Mesenchymal stem cell (in vitro differentiated cells and primary cell): Measurements from ENCODE around the gene VPS45.
"Not testable (repeated sequence)": the region's sequence is repeated elsewhere in the genome, so short reads cannot be mapped to it uniquely, and the experiment has no call there.

Experiments
- DNase-seq: peaks from one replicate; pipeline ENCODE4 v3.0.0-alpha.2; 2013
- H2AFZ ChIP-seq: one replicate; pipeline ENCODE4 v1.6.1; 2013; ENCODE audit warnings: low read depth, mild to moderate bottlenecking, control low read depth, inconsistent platforms, low read length, moderate library complexity
- H2AK5ac ChIP-seq: 2 replicates; pipeline ENCODE4 v1.6.1; 2013; ENCODE audit warnings: low read length, moderate library complexity, mild to moderate bottlenecking, inconsistent platforms; ENCODE audit not compliant: severe bottlenecking
- H2BK120ac ChIP-seq: one replicate; pipeline ENCODE4 v1.6.1; 2013; ENCODE audit warnings: low read depth, mild to moderate bottlenecking, inconsistent platforms, low read length, moderate library complexity
- H2BK12ac ChIP-seq, 2 experiments: one replicate each; pipeline ENCODE4 v1.6.1; 2013; ENCODE audit warnings: inconsistent platforms in 2 of 2, low read length in 2 of 2, mild to moderate bottlenecking in 2 of 2, moderate library complexity in 2 of 2, control low read depth in 1 of 2
- H2BK15ac ChIP-seq: one replicate; pipeline ENCODE4 v1.6.1; 2013; ENCODE audit warnings: mild to moderate bottlenecking, low read depth, inconsistent platforms; ENCODE audit not compliant: poor library complexity, severe bottlenecking
- H2BK5ac ChIP-seq: 2 replicates; pipeline ENCODE4 v1.6.1; 2013; ENCODE audit warnings: low read depth, mild to moderate bottlenecking, low read length, control low read depth, inconsistent platforms; ENCODE audit not compliant: poor library complexity, severe bottlenecking
- H3K14ac ChIP-seq, 2 experiments: one replicate each; pipeline ENCODE4 v1.6.1; 2013; ENCODE audit warnings: inconsistent platforms in 2 of 2, low read length in 2 of 2, control low read depth in 1 of 2, mild to moderate bottlenecking in 1 of 2, moderate library complexity in 1 of 2
- H3K18ac ChIP-seq, 2 experiments: one replicate each; pipeline ENCODE4 v1.6.1; 2013; ENCODE audit warnings: inconsistent platforms in 2 of 2, low read length in 2 of 2, control low read depth in 1 of 2, low read depth in 1 of 2, mild to moderate bottlenecking in 1 of 2
- H3K23ac ChIP-seq, 2 experiments: one replicate each; pipeline ENCODE4 v1.6.1; 2013; ENCODE audit warnings: inconsistent platforms in 2 of 2, low read length in 2 of 2, mild to moderate bottlenecking in 2 of 2, moderate library complexity in 2 of 2, control low read depth in 1 of 2
- H3K27ac ChIP-seq: 2 replicates; pipeline ENCODE4 v1.5.1; 2013; ENCODE audit warnings: mild to moderate bottlenecking, moderate library complexity, low read length, control low read depth, inconsistent platforms; ENCODE audit not compliant: poor library complexity, severe bottlenecking
- H3K27me3 ChIP-seq, 2 experiments: 2 replicates each; pipeline versions ENCODE4 v1.6.1 to v1.7.0; 2013; ENCODE audit warnings: low read length in 2 of 2, mild to moderate bottlenecking in 2 of 2, moderate library complexity in 2 of 2, control low read depth in 1 of 2, inconsistent platforms in 1 of 2; ENCODE audit not compliant: control insufficient read depth in 1 of 2, insufficient read depth in 1 of 2
- H3K36me3 ChIP-seq, 2 experiments: 2 replicates each; pipeline versions ENCODE4 v1.6.1 to v1.7.0; 2013; ENCODE audit warnings: low read length in 2 of 2, control low read depth in 1 of 2, inconsistent platforms in 1 of 2, low read depth in 1 of 2, mild to moderate bottlenecking in 1 of 2; ENCODE audit not compliant: insufficient read depth in 2 of 2, control insufficient read depth in 1 of 2
- H3K4ac ChIP-seq, 2 experiments: one replicate each; pipeline ENCODE4 v1.6.1; 2013; ENCODE audit warnings: inconsistent platforms in 2 of 2, low read length in 2 of 2, mild to moderate bottlenecking in 2 of 2, moderate library complexity in 2 of 2, control low read depth in 1 of 2, low read depth in 1 of 2
- H3K4me1 ChIP-seq: 2 replicates; pipeline ENCODE4 v1.6.1; 2013; ENCODE audit warnings: low read depth, low read length, control low read depth; ENCODE audit not compliant: control insufficient read depth, insufficient read depth
- H3K4me2 ChIP-seq: 2 replicates; pipeline ENCODE4 v1.6.1; 2013; ENCODE audit warnings: low read length, mild to moderate bottlenecking, inconsistent platforms; ENCODE audit not compliant: poor library complexity, severe bottlenecking
- H3K4me3 ChIP-seq, 2 experiments: 2 replicates each; pipeline versions ENCODE4 v1.5.1 to v1.7.0; 2013; ENCODE audit warnings: low read length in 2 of 2, mild to moderate bottlenecking in 2 of 2, control low read depth in 1 of 2, low read depth in 1 of 2; ENCODE audit not compliant: insufficient read depth in 1 of 2
- H3K79me1 ChIP-seq: replicated peaks from 2 replicates; pipeline ENCODE4 v1.6.1; 2013; ENCODE audit warnings: mild to moderate bottlenecking, control low read depth, low read length, inconsistent platforms; ENCODE audit not compliant: poor library complexity, severe bottlenecking
- H3K9ac ChIP-seq: 2 replicates; pipeline ENCODE4 v1.7.0; 2013; ENCODE audit warnings: mild to moderate bottlenecking, low read length, moderate library complexity
- H3K9me3 ChIP-seq: 2 replicates; pipeline ENCODE4 v1.7.0; 2013; ENCODE audit warnings: mild to moderate bottlenecking, low read length; ENCODE audit not compliant: control insufficient read depth
- H4K8ac ChIP-seq: one replicate; pipeline ENCODE4 v1.6.1; 2013; ENCODE audit warnings: inconsistent platforms, mild to moderate bottlenecking, low read length, moderate library complexity
- H4K91ac ChIP-seq: one replicate; pipeline ENCODE4 v1.6.1; 2013; ENCODE audit warnings: mild to moderate bottlenecking, low read length, inconsistent platforms
- WGBS: methylation state at CpG from one replicate; pipeline ENCODE4 v1.1.7; 2013; ENCODE audit warnings: mixed read lengths; 5-methylcytosine and 5-hydroxymethylcytosine counted together

Gene VPS45

GRCh38 chr1:150134537-150134936 is 67.0 kb downstream of the VPS45 start:
- H3K27ac ChIP-seq, result no peak overlapping the region
- no peak overlapping the region for H2BK12ac ChIP-seq
- H2BK120ac ChIP-seq, result no peak overlapping the region
- no peak overlapping the region for H3K4me2 ChIP-seq
- H3K4ac ChIP-seq, result no peak overlapping the region
- no peak overlapping the region for H4K91ac ChIP-seq
- no peak overlapping the region for H2BK5ac ChIP-seq
- H2AK5ac ChIP-seq, result no peak overlapping the region
- no CpG with 5 or more reads among the region's 1 CpG for WGBS
- no peak overlapping the region for H3K23ac ChIP-seq
- H3K9ac ChIP-seq, result no peak overlapping the region
- H3K9me3 ChIP-seq, result no peaks in the 10 kb centered on the region
- no peak overlapping the region for H2AFZ ChIP-seq
- H3K27me3 ChIP-seq, result no peaks in the 10 kb centered on the region
- DNase-seq, result no peak
- H3K79me1 ChIP-seq, result peaks cover 4% of the 10 kb centered on the region
- H3K36me3 ChIP-seq, result peaks cover 2 to 12% of the 10 kb centered on the region in 2 experiments
- H3K18ac ChIP-seq, result no peak overlapping the region
- H4K8ac ChIP-seq, result no peak overlapping the region
- H3K14ac ChIP-seq, result no peak overlapping the region
- no peak overlapping the region for H3K4me3 ChIP-seq
- peaks cover 4% of the 10 kb centered on the region for H3K4me1 ChIP-seq
- no peak overlapping the region for H2BK15ac ChIP-seq

GRCh38 chr1:150135400-150135799 is 67.8 kb downstream of the VPS45 start:
- not testable (repeated sequence) for H2BK5ac ChIP-seq, H3K4me1 ChIP-seq, H3K4ac ChIP-seq, H4K91ac ChIP-seq, H3K4me3 ChIP-seq, H2BK12ac ChIP-seq, H2BK15ac ChIP-seq, H3K27me3 ChIP-seq, H3K9me3 ChIP-seq, H2BK120ac ChIP-seq, H4K8ac ChIP-seq, H3K79me1 ChIP-seq, DNase-seq, H3K14ac ChIP-seq, H3K23ac ChIP-seq, H2AK5ac ChIP-seq, H3K4me2 ChIP-seq, H3K9ac ChIP-seq, H3K27ac ChIP-seq, H3K18ac ChIP-seq, H2AFZ ChIP-seq
- H3K36me3 ChIP-seq, result peaks cover 2 to 12% of the 10 kb centered on the region in 2 experiments
- 80% methylated on average over 6 of the region's 6 CpGs for WGBS

GRCh38 chr1:150138044-150138443 is 70.5 kb downstream of the VPS45 start:
- H3K36me3 ChIP-seq, result peaks cover 2 to 8% of the 10 kb centered on the region in 2 experiments
- H3K9ac ChIP-seq, result no peak overlapping the region
- no peak overlapping the region for H3K4ac ChIP-seq
- H2AK5ac ChIP-seq, result no peak overlapping the region
- no peak overlapping the region for H2BK5ac ChIP-seq
- H4K91ac ChIP-seq, result no peak overlapping the region
- H2BK120ac ChIP-seq, result no peak overlapping the region
- WGBS, result 97% methylated on average over 4 of the region's 5 CpGs
- H3K27me3 ChIP-seq, result no peaks in the 10 kb centered on the region
- peaks cover 4% of the 10 kb centered on the region for H3K79me1 ChIP-seq
- no peak overlapping the region for H4K8ac ChIP-seq
- no peak overlapping the region for H3K14ac ChIP-seq
- no peak overlapping the region for H2BK15ac ChIP-seq
- no peak overlapping the region for H2AFZ ChIP-seq
- H2BK12ac ChIP-seq, result no peak overlapping the region
- no peak overlapping the region for H3K23ac ChIP-seq
- no peak overlapping the region for H3K4me3 ChIP-seq
- H3K4me2 ChIP-seq, result no peak overlapping the region
- no peak for DNase-seq
- H3K18ac ChIP-seq, result no peak overlapping the region
- no peak overlapping the region for H3K27ac ChIP-seq
- H3K9me3 ChIP-seq, result no peaks in the 10 kb centered on the region
- peaks cover 4% of the 10 kb centered on the region for H3K4me1 ChIP-seq

- Histone ChIP-seq H3K4me1 (no peaks in the 10 kb centered on the region), H3K27me3 (no peaks in the 10 kb centered on the region), H2BK12ac (no peak overlapping the region), H2AFZ (no peak overlapping the region), H2AK5ac (no peak overlapping the region), H3K4me2 (no peak overlapping the region), H3K23ac (no peak overlapping the region), H3K14ac (no peak overlapping the region), H3K4me3 (no peak overlapping the region), H3K79me1 (peaks cover 4% of the 10 kb centered on the region), H3K18ac (no peak overlapping the region), H3K9me3 (no peaks in the 10 kb centered on the region), H2BK15ac (no peak overlapping the region), H3K36me3 (peaks cover 5 to 15% of the 10 kb centered on the region in 2 experiments), H4K91ac (no peak overlapping the region), H2BK120ac (no peak overlapping the region), H3K27ac (no peak overlapping the region), H4K8ac (no peak overlapping the region), H3K9ac (no peak overlapping the region), H2BK5ac (no peak overlapping the region), H3K4ac (no peak overlapping the region)
- no peak for DNase-seq
Observed at GRCh38 chr1:150141452-150141851, 73.9 kb downstream of the VPS45 start.
